ENCODE data around the gene ASB7.

DNA sequence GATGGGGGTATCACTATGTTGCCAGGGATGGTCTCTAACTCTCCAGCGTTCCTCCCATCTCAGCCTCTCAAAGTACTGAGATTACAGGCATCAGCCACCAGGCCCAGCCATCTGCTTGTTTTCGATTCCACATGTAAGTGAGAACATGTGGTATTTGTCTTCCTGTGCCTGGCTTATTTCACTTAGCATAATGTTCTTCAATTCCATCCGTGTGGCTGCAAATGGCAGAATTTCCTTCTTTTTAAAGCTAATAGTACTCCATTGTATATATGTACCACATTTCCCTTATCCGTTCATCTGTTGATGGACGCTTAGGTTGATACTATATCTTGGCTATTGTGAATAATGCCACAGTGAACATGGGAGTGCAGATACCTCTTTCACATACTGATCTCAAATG, 70.6 kb downstream of the ASB7 start:
- TF ChIP-seq POLR2AphosphoS5 (IDR thresholded peaks at IDR 0.05; ENCODE audit: borderline replicate concordance, low read depth, low read length) (no peak), EZH2 (IDR thresholded peaks at IDR 0.05) (no peak), FOXP2 (optimal IDR thresholded peaks at IDR 0.05; ENCODE audit: control extremely low read depth, extremely low read length, insufficient read depth) (no peak)
